A549 (cell line): ENCODE data around the gene SLC31A2.

ENCODE experiments used
- EHMT2 ChIP-seq: fragments of 200-600 bp; sonication (generic); IDR thresholded peaks from 2 replicates; pipeline ENCODE4 v1.6.1; 2016; ENCODE audit warnings: antibody characterized with exemption, low read depth, mild to moderate bottlenecking, moderate library complexity
- EP300 ChIP-seq, 2 experiments: fragments of >200 bp; sonication (Bioruptor Twin); formaldehyde crosslinking; IDR thresholded peaks; 2 replicates in 1 of 2; 3 replicates in 1 of 2; pipeline ENCODE4 v1.6.1; 2016 to 2017
- POLR2AphosphoS2 ChIP-seq: conservative IDR thresholded peaks from 2 replicates; pipeline ENCODE4 v1.6.1; 2012; ENCODE audit warnings: low read length, improper control_type of control experiment, inconsistent platforms
- ZFP36 ChIP-seq: fragments of 450-650 bp; IDR thresholded peaks from 2 replicates; pipeline ENCODE4 v1.6.1; 2014; ENCODE audit warnings: borderline replicate concordance; ENCODE audit not compliant: partially characterized antibody
- TF ChIP-seq, protein P1 (sequence below): fragments of >200 bp; sonication (Bioruptor Twin); formaldehyde crosslinking; IDR thresholded peaks from 3 replicates; pipeline ENCODE4 v1.6.1; 2016

DNA sequence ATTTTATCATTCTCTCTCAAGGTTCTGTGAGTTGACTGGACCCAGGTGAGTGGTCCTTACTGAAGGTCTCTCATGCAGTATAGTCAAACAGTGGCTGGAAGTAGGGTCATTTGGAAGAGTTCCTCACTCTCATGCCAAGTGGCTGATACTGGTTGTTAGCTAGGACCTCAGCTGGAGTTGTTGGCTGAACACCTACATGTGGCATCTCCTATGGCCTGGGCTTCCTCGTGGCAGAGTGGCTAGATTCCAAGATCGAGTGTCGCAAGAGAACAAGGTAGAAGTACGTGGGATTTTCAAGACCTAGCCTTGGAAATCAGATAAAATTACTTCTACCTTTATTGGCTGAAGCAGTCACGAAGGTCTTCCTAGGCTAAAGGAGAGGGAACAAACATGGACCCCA, 7.6 kb downstream of the SLC31A2 start:
- no peak for TF ChIP-seq EHMT2
- TF ChIP-seq EP300 (IDR thresholded peaks at IDR 0.05): no peak
- no peak for TF ChIP-seq POLR2AphosphoS2
- TF ChIP-seq ZFP36: no peak
- TF ChIP-seq, protein P1, sequence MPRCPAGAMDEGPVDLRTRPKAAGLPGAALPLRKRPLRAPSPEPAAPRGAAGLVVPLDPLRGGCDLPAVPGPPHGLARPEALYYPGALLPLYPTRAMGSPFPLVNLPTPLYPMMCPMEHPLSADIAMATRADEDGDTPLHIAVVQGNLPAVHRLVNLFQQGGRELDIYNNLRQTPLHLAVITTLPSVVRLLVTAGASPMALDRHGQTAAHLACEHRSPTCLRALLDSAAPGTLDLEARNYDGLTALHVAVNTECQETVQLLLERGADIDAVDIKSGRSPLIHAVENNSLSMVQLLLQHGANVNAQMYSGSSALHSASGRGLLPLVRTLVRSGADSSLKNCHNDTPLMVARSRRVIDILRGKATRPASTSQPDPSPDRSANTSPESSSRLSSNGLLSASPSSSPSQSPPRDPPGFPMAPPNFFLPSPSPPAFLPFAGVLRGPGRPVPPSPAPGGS: no peak
